PC-9 (cell line): ENCODE results near the gene GRAMD1C.
"Not testable (repeated sequence)": the region's sequence is repeated elsewhere in the genome, so short reads cannot be mapped to it uniquely, and the experiment has no call there.

ENCODE experiments used
- EZH2 ChIP-seq: fragments of 200-600 bp; sonication (generic); IDR thresholded peaks from 2 replicates; pipeline ENCODE4 v1.8.0; 2017; ENCODE audit warnings: antibody characterized with exemption, low read depth
- TF ChIP-seq, protein P1 (sequence below): fragments of 200-600 bp; sonication (generic); conservative IDR thresholded peaks from 2 replicates; pipeline ENCODE4 v1.6.1; 2017; ENCODE audit warnings: mixed run types, antibody characterized with exemption, mild to moderate bottlenecking, moderate library complexity

DNA sequence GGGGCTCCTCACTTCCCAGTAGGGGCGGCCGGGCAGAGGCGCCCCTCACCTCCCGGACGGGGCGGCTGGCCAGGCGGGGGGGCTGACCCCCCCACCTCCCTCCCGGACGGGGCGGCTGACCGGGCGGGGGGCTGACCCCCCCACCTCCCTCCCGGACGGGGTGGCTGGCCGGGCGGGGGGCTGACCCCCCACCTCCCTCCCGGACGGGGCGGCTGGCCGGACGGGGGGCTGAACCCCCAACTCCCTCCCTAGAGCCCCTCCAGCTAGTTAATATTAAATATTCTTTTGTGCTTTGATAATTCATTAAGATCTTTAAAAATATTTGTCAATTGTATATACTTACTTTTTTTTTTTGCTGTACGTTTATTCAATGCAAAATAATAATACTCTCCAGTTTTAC is 11.3 kb downstream of the GRAMD1C start:
- TF ChIP-seq, protein P1, sequence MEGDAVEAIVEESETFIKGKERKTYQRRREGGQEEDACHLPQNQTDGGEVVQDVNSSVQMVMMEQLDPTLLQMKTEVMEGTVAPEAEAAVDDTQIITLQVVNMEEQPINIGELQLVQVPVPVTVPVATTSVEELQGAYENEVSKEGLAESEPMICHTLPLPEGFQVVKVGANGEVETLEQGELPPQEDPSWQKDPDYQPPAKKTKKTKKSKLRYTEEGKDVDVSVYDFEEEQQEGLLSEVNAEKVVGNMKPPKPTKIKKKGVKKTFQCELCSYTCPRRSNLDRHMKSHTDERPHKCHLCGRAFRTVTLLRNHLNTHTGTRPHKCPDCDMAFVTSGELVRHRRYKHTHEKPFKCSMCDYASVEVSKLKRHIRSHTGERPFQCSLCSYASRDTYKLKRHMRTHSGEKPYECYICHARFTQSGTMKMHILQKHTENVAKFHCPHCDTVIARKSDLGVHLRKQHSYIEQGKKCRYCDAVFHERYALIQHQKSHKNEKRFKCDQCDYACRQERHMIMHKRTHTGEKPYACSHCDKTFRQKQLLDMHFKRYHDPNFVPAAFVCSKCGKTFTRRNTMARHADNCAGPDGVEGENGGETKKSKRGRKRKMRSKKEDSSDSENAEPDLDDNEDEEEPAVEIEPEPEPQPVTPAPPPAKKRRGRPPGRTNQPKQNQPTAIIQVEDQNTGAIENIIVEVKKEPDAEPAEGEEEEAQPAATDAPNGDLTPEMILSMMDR: not testable (repeated sequence)
- not testable (repeated sequence) for TF ChIP-seq EZH2
